GM21528 (cell line): ENCODE measurements around the gene SRXN1.

ENCODE experiments used
- ATAC-seq: cut with Tn5 transposase; IDR thresholded peaks from one replicate; pipeline ENCODE4 v1.9.1; 2021; ENCODE audit warnings: mild to moderate bottlenecking, moderate library complexity; ENCODE audit not compliant: unreplicated experiment, low FRiP score

Gene SRXN1

GRCh38 chr20:637559-637958, 15.4 kb downstream of the SRXN1 start:
- ATAC-seq, result no peak

GRCh38 chr20:635893-636338, 17.1 kb downstream of the SRXN1 start:
- ATAC-seq, result no peak

DNA sequence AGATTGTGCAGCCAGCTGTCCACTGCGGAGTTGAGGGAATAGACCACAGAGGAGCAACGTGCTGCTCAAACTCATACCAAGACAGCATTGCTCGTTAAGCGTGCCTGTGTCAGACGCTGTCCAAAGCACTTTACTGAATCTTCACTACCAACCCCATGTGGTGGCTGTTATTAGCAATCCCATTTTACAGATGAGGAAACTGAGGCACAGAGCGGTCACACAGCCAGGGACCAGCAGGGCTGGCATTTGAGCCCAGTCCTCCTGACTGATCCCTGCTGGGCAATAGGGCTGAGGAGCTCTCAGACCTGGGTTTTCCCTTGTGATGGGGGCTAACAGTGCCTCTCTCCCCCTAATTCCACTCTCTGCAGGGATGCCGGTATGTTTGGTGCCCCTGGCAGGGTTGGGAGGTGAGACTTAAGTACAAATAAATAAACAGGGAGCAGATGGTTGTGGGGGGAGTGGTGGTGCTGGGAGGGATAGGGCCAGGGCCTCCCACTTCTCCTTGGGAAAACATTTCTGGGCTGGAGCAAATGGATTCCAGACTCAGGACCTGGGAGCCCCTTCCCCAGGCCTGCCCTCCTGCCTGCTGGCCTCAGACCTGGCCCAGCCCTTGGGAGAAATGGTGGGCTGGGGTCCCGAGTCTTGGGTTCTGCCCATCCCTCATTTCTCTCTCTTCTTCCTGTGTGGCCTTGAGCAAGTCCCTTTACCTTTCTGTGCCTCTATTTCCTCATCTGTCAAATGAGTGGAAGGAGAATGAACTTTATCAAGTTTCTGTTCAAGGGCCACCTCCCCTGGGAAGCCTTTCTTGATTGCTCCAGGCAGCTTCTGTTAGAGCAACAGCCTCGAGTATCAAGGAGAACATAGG, 17.7 kb downstream of the SRXN1 start:
- no peak for ATAC-seq

DNA sequence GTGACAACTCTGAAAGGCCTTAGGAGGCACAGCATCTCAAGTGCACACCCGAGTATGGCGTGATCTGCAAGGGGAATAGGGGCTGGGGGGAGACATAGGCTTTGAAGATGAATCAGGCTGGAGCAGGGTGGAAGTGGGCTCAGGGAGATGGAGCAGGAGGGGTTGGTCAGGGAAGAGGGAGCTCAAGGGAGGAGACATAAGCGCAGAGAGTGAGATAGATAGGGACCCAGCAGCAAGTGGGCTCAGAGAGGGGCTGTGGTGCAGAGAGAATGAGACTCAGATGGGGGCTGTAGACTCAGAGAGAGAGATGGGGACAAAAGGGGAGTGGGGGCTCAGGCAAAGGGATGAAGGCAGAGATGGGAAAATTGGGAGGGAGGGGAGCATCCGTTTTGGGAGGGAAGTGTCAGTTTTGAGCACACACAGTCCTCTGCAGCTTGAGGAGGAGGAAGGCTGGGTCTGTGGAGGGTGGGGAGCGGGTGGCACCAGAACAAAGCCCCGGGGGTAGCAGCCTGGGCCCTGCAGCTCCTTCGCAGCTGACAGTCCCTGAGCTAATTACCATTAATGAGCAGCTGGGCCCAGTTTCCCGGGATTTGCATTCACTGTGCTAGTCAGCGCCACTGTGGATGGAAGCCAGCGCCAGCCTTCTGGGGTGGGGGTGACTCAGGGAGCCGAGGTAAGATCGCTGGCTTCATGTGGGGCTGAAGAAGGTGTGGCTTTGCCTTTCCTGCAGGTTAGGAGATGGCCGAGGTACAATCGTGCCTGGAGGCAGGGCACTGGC, 18.7 kb downstream of the SRXN1 start:
- ATAC-seq, result no peak

GRCh38 chr20:631101-631500, 21.9 kb downstream of the SRXN1 start:
- no peak for ATAC-seq

GRCh38 chr20:626579-626978, 26.4 kb downstream of the SRXN1 start:
- ATAC-seq, result no peak

DNA sequence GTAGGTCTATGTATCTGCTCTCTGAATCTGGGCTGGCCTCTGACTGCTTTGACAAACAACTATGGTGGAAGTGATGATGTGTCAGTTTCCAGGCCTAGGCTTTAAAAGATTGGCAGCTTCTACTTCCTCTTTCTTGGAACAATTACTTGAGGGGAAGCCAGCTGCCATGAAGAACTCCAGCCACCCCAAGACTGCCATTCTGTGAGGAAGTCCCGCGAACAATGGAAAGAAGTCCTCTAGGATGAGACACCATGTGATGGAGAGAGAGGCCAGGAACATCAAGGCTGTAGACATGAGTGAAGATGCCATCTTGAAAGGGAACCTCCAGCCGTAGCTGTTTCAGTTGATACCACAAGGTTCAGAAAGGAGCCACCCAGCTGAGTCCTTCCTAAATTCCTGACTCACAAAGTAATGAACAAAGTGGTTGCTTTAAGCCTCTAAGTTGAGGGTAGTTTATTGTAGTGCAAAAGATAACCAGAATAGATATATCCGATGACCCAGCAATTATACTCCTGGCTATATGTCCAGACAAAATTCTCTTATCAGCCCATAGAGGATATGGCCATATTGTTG, 27.6 kb downstream of the SRXN1 start:
- no peak for ATAC-seq

- ATAC-seq, result no peak
Observed at GRCh38 chr20:623704-624103, 29.3 kb downstream of the SRXN1 start.

DNA sequence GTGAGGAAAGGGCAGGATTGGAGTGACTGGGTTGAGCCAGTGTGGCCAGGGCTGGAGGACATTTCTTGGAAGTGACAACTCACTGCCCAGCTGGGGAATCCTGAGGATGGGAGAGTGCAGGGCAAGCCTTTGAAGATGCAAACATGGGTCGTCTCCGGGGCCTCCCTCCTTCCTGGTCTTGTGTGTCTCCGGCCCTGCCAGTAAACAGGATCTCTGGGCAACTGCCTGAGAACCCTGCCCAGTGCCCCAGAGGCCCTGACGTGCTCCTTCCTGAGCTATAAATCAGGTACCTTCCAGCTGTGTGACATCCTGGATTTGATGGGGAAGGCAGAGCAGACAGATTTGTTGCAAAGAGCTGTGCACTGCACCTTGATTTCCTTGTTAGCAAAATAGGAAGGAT, 30.0 kb downstream of the SRXN1 start:
- ATAC-seq, result no peak

- no peak for ATAC-seq
Observed at GRCh38 chr20:622161-622560, 30.8 kb downstream of the SRXN1 start.

DNA sequence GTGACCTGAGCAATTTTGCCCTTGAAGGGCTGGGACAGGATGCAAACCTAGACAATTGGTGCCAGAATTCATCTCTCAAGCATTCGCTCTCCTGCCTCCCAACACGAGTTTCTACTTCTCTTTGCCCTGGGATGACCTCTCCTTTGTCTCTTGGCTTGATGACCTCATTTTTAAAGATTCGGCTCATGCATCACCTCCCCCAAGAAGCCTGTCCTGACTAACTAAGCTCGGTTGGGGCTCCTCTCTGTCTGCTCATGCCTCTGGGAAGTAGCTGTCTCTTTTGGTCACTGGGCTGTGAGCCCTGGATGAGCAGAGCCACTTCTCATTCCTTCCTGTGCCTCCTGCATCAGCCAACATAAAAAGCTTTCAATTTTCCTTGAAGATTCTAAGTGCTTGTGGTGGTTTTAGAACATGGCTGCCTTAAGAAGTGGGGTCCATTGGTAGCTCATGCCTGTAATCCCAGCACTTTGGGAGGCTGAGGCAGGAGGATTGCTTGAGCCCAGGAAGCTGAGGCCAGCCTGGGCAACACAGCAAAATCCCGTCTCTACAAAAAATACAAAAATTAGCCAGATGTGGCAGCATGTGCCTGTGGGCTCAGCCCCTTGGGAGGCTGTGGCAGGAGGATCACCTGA, 31.8 kb downstream of the SRXN1 start:
- ATAC-seq, result no peak

DNA sequence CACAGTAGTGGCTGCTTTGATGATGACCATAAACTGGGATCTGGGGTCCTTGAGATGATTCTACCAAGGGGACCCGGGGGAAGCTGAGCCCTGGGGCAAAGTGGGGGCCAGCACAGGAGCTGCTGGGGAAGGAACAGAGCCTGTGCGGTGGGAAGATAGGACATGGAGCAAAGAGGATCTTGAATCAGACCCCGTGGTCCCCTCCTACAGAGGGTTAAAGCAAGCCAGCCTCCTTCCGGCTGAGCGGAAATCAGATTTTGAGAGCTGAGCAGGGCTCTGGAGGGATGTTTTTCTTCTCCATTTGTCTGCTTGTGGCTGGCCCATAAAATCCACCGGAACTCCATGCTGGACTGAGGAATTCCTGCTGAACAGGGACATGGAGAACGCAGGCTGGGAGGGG, 32.8 kb downstream of the SRXN1 start:
- no peak for ATAC-seq

DNA sequence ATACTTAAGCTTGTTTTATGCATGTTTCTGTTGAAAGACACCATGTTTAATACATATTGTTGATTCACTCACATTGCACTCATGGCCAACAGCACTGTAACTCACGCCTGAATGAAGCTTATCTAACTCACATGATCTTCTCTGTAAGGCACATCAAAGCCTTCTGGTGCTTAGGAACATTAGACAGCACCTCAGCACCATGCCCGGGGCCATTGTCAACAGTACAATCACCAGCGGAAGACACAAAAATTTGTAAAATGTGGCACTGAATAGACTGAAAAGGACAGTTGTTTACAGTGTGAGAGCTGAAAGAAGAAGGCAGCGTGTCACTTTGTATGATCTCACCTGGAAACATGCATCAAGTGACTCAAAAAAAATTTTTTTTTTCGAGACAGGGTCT, 34.0 kb downstream of the SRXN1 start:
- no peak for ATAC-seq

DNA sequence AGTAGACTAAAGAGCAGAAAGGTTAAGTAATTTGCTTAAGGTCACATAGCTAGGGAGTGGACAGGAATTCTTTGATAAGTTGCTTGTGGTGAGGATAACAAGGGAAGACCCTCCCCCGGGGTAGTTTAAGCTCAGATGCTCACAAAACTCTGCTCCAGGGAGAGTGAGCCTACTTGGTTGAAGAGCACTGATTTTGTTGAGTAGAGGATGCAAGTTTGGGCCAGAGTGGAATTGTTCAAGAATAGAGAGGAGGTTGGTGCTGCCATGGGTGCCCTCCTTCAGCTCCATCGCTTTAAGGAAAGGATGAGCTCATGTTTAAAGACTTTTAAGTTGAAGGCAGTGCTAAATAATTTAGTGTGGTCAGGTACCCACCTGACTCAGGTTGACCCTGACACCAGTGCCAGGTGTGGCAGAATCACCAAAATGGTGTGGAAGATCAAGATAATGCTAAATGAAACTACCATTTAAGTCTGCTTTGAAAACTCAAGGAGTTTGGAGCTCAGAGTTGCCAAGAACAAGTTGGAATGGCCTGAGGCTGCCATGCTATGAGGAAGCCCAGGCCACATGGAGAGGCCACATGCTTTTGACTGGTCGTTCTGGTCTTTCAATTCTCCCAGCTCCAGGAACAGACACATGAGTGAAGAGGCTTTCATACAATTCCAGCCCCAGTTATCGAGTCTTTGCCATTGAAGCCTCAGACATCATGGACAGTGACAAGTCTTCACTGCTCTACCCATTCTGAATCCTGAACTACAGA, 34.9 kb downstream of the SRXN1 start:
- ATAC-seq, result no peak

DNA sequence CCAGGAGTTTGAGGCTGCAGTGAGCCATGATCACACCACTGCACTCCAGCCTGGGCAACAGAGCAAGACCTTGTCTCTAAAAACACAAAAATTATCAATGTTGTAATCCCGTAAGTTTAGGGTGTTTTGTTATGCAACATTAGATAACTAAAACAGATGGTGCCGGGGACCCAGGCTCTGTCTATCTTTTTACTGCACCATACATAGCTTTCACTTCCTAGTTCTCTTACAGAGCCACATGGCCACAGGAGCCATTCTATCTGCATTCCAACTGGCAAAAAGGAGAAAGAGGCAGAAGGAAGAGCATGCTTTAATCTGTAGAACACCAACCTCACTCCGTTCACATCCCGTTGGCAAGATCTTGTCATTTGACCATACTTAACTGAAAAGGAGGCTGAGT, 37.5 kb downstream of the SRXN1 start:
- ATAC-seq, result no peak

GRCh38 chr20:611843-612185, 41.2 kb downstream of the SRXN1 start:
- no peak for ATAC-seq

GRCh38 chr20:611047-611842, 41.8 kb downstream of the SRXN1 start:
- ATAC-seq, result no peak

DNA sequence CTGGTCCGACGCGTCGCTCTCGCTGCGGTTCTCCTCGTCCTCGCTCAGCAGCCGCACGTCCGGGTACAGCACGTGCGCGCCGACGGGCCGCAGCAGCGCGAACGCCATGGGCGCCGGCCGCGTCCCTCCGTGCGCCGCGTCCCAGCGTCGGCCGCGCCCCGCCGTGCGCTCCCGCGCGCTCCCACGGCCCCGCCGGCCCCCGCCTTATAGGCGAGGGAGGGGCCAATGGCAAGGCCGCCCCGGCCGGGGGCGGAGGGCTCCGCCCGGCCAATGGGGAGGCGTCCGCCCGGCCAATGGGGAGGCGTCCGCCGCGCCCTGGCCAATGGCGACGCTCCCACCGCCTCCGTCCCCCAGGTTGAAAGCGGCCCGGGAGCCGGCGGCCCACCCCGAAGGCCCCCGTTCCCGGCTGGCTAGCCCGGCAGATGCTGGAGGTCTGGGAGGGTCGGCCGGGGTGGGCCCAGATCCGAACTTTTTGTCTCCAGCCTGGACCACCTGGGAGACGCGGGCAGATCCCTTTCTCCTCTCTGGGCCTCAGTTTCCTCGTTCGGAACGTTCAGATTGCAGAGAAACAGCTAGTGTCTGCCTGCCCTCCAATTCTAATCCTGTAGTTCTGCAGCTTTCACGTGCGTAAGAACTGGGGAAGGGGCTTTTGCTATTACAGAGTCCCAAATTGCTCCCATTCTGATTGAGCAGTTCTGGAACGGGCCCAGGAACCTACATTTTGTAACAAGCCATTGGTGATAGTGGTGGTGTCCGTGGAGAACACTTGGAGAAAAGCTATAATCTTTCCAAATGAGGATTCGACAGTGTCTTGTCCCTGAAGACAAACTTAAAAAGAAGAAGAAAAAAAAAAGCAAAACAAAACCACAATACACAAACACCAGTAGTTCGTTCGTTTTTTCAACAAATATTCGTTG, 42.6 kb downstream of the SRXN1 start, which contains the start of gene TCF15:
Gene TCF15 (minus strand): TSS at position 180 of the 917 bp plus-strand sequence. CDS start 72 bp downstream, at position 108.
- ATAC-seq, result no peak
